CD14-positive monocyte (primary cell): ENCODE results near the gene VEPH1. TPM values are rescaled to one million over a fixed set of nuclear protein-coding genes. Genes with fewer than 3 reads are reported as not detected.

Experiments
- DNase-seq, 3 donors: peaks; one replicate each; pipeline ENCODE4 v3.0.0-alpha.2; 2011 to 2022
- H2AFZ ChIP-seq: 2 replicates; pipeline ENCODE4 v1.6.0; 2012; ENCODE audit warnings: mild to moderate bottlenecking, low read depth, low read length, inconsistent platforms; ENCODE audit not compliant: insufficient read depth, poor library complexity, severe bottlenecking
- H3K27ac ChIP-seq, 2 donors: 1 replicate in 1 of 2; 2 replicates in 1 of 2; pipeline ENCODE4 v1.5.1; 2012 to 2013; ENCODE audit warnings: low read length in 2 of 2, control low read depth in 1 of 2, inconsistent platforms in 1 of 2, low read depth in 1 of 2, mild to moderate bottlenecking in 1 of 2
- H3K27me3 ChIP-seq, 2 donors: one replicate each; pipeline versions ENCODE4 v1.6.0 to v1.6.1; 2011 to 2013; ENCODE audit warnings: low read length in 2 of 2; ENCODE audit not compliant: control insufficient read depth in 2 of 2, insufficient read depth in 2 of 2
- H3K36me3 ChIP-seq, 2 donors: replicated peaks in 1 of 2; 1 replicate in 1 of 2; 2 replicates in 1 of 2; pipeline versions ENCODE4 v1.5.1 to v1.6.1; 2012 to 2013; ENCODE audit warnings: low read length in 2 of 2, control low read depth in 1 of 2, inconsistent platforms in 1 of 2, mild to moderate bottlenecking in 1 of 2; ENCODE audit not compliant: insufficient read depth in 2 of 2, control insufficient read depth in 1 of 2
- H3K4me1 ChIP-seq, 2 donors: 1 replicate in 1 of 2; 2 replicates in 1 of 2; pipeline versions ENCODE4 v1.5.1 to v1.6.1; 2012 to 2013; ENCODE audit warnings: low read length in 2 of 2, control low read depth in 1 of 2, inconsistent platforms in 1 of 2, mild to moderate bottlenecking in 1 of 2, moderate library complexity in 1 of 2; ENCODE audit not compliant: insufficient read depth in 2 of 2, control insufficient read depth in 1 of 2
- H3K4me2 ChIP-seq: replicated peaks from 2 replicates; pipeline ENCODE3; 2012; ENCODE audit warnings: low read length, moderate library complexity, mild to moderate bottlenecking; ENCODE audit not compliant: poor library complexity, severe bottlenecking; ENCODE audit errors: extremely low read depth
- H3K4me3 ChIP-seq, 3 experiments: fragments of 200-600 bp in 1 of 3; sonication (generic) in 1 of 3; replicated peaks in 1 of 3; 1 replicate in 2 of 3; 2 replicates in 1 of 3; pipeline ENCODE4 v1.5.1; 2011 to 2013; ENCODE audit warnings: low read length in 3 of 3, mild to moderate bottlenecking in 3 of 3, control low read depth in 2 of 3, low read depth in 2 of 3, inconsistent platforms in 1 of 3, moderate library complexity in 1 of 3
- H3K79me2 ChIP-seq: 2 replicates; pipeline ENCODE4 v1.6.0; 2012; ENCODE audit warnings: mild to moderate bottlenecking, control low read depth, inconsistent platforms, low read length, moderate library complexity; ENCODE audit not compliant: insufficient read depth
- H3K9ac ChIP-seq: 2 replicates; pipeline ENCODE4 v1.6.0; 2017; ENCODE audit warnings: low read length, mild to moderate bottlenecking; ENCODE audit not compliant: insufficient read depth, poor library complexity, severe bottlenecking
- H3K9me3 ChIP-seq, 2 donors: replicated peaks in 1 of 2; 1 replicate in 1 of 2; 2 replicates in 1 of 2; pipeline versions ENCODE4 v1.5.1 to v1.6.1; 2012 to 2013; ENCODE audit warnings: low read length in 2 of 2, control low read depth in 1 of 2; ENCODE audit not compliant: control insufficient read depth in 1 of 2, insufficient read depth in 1 of 2
- H4K20me1 ChIP-seq: 2 replicates; pipeline ENCODE4 v1.6.0; 2012; ENCODE audit warnings: mild to moderate bottlenecking, low read length, control low read depth, moderate library complexity; ENCODE audit not compliant: insufficient read depth
- H3K27ac Mint-ChIP-seq, 7 donors: one replicate each; pipeline ENCODE4 v1.8.0; 2020; ENCODE audit warnings: mild to moderate bottlenecking in 7 of 7, mixed read lengths in 7 of 7, moderate library complexity in 6 of 7, inconsistent platforms in 2 of 7
- H3K27me3 Mint-ChIP-seq, 3 donors: one replicate each; pipeline ENCODE4 v1.8.0; 2021 to 2022; ENCODE audit warnings: low read depth in 3 of 3, mild to moderate bottlenecking in 3 of 3, mixed read lengths in 3 of 3, moderate library complexity in 3 of 3, inconsistent platforms in 1 of 3
- H3K36me3 Mint-ChIP-seq, 2 donors: one replicate each; pipeline ENCODE4 v1.8.0; 2020; ENCODE audit warnings: mixed read lengths in 2 of 2, inconsistent platforms in 1 of 2, mild to moderate bottlenecking in 1 of 2
- H3K4me1 Mint-ChIP-seq: one replicate; pipeline ENCODE4 v1.8.0; 2020; ENCODE audit warnings: mild to moderate bottlenecking, mixed read lengths
- H3K4me3 Mint-ChIP-seq, 2 donors: one replicate each; pipeline ENCODE4 v1.8.0; 2020; ENCODE audit warnings: mild to moderate bottlenecking in 2 of 2, mixed read lengths in 2 of 2, moderate library complexity in 1 of 2
- H3K9me3 Mint-ChIP-seq, 7 donors: one replicate each; pipeline ENCODE4 v1.8.0; 2020 to 2022; ENCODE audit warnings: mixed read lengths in 7 of 7, mild to moderate bottlenecking in 6 of 7, moderate library complexity in 6 of 7, inconsistent platforms in 2 of 7
- CTCF ChIP-seq: fragments of 200-600 bp; IDR thresholded peaks from one replicate; pipeline ENCODE4 v1.8.0; 2022; ENCODE audit warnings: antibody characterized with exemption, mild to moderate bottlenecking
- WGBS: methylation state at CpG from one replicate; pipeline ENCODE4 v1.1.5; 2013; ENCODE audit warnings: missing lambda C conversion rate; ENCODE audit not compliant: insufficient coverage; 5-methylcytosine and 5-hydroxymethylcytosine counted together
- intact Hi-C, 2 donors: fragments of 100-400 bp; cut with micrococcal nuclease; formaldehyde crosslinking; loops; one replicate each; pipeline versions ENCODE4 v1.15.0 to v1.15.1; 2023
- polyA plus RNA-seq, 3 donors: library from polyadenylated mRNA; depleted of rRNA in 1 of 3; unstranded in 2 of 3; stranded (reverse) in 1 of 3; fragments of 300-500 nt in 2 of 3; fragments of >200 nt in 1 of 3; fragmentation: Illumina TruSeq in 2 of 3; gene quantifications; 1 replicate in 2 of 3; 2 replicates in 1 of 3; pipeline ENCODE4 v1.2.3, GENCODE V29; 2012 to 2021

Gene VEPH1
- polyA plus RNA-seq, 3 donors: 0.44 TPM; not detected in 2

DNA sequence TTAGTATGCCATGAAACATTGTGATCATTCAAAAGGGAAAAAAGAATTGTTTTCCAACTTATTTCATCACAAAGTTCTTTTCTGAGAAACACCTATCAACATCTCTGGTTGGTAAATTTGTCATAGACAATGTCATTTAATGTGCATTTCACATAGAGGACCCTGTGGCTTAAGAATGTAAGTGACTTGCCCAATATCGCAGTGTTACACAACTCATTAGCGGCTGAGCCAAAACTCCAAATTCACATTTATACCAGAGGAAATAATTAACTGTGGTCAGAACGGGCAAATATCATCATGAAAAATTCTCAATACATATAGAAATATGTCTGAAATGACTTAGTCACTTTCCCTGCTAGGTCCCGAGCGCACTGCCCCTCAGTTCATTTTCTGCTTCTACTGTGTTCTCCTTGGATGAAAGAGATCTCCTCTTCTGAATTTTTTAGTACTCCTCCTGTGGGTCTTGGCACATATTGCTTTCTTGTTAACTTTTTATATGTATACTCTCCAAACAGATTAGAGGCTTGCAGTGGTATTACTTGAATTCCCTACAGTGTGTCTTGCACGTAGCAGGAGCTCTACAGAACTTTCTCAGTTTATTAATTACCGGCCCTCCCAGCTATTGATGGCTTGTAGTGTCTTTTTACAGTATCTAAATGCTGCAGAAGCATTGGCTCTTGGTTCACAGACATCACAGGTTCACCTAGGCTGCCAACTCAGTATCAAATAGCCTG, 33.5 kb downstream of the VEPH1 start:
- DNase-seq: peak; percentile 75 to 77 (median 77)
- H3K27ac ChIP-seq: peak overlapping the region in 1 of 2 donors; percentile 52
- intact Hi-C loops: loop anchor here in 1 of 2 donors (5.0 to 10.0 kb wide), 2 partner anchors 37 to 55 kb away; no protein-coding TSS in a partner anchor
- Mint-ChIP-seq H3K9me3 (peaks cover 0 to 2% (median 0%) of the 10 kb centered on the region in 7 donors), H3K4me3 (peak overlapping the region in 1 of 2 donors; percentile 76), H3K4me1 (peaks cover 38% of the 10 kb centered on the region), H3K27ac (peak overlapping the region; percentile 39 to 87 (median 82)), H3K36me3 (peaks cover 0 to 4% of the 10 kb centered on the region in 2 donors), H3K27me3 (no peaks in the 10 kb centered on the region)
- H3K27me3 ChIP-seq: no peaks in the 10 kb centered on the region
- no peak for TF ChIP-seq CTCF
- peak overlapping the region in 1 of 3 experiments; percentile 16 for H3K4me3 ChIP-seq
- H4K20me1 ChIP-seq: no peaks in the 10 kb centered on the region
- H3K36me3 ChIP-seq: no peaks in the 10 kb centered on the region
- peak overlapping the region; percentile 20 for H3K4me2 ChIP-seq
- WGBS: no CpG with 5 or more reads among the region's 7 CpGs
- H3K9me3 ChIP-seq: no peaks in the 10 kb centered on the region
- peaks cover 26 to 39% of the 10 kb centered on the region in 2 donors for H3K4me1 ChIP-seq
- H3K9ac ChIP-seq: no peak overlapping the region
- H3K79me2 ChIP-seq: no peaks in the 10 kb centered on the region
- no peak overlapping the region for H2AFZ ChIP-seq

DNA sequence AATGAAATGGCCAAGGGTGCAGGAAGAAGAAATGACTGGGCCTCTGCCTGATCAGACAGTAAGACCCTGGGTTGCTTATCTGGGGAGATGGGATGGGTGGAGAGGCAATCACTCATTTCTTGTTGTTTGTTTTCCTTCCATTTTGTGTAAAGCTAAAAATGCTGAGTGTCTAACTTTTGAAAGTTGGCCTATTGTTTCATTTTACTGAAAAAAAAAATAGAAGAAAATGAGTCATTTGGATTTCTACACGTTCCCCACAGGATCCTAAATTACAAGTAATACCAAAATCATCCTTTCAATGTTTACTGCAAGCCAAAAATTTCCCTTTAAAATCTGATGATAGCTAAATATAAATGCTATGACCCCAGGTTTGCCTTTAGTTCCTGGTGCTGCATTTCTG, 36.0 kb downstream of the VEPH1 start:
- Mint-ChIP-seq H3K36me3 (peaks cover 0 to 4% of the 10 kb centered on the region in 2 donors), H3K27me3 (no peaks in the 10 kb centered on the region), H3K4me3 (no peak overlapping the region), H3K27ac (peak overlapping the region in 5 of 7 donors; percentile 72 to 88 (median 78)), H3K4me1 (peaks cover 38% of the 10 kb centered on the region), H3K9me3 (no peaks in the 10 kb centered on the region)
- no peaks in the 10 kb centered on the region for H3K9me3 ChIP-seq
- no peak for TF ChIP-seq CTCF
- peak overlapping the region in 1 of 2 donors; percentile 78 for H3K27ac ChIP-seq
- no CpG with 5 or more reads among the region's 1 CpG for WGBS
- H3K4me1 ChIP-seq: peaks cover 26 to 39% of the 10 kb centered on the region in 2 donors
- no peak overlapping the region for H3K9ac ChIP-seq
- peak overlapping the region; percentile 57 for H2AFZ ChIP-seq
- no peaks in the 10 kb centered on the region for H4K20me1 ChIP-seq
- intact Hi-C loops: loop anchor here in 1 of 2 donors (5.0 to 10.0 kb wide), 2 partner anchors 35 to 52 kb away; no protein-coding TSS in a partner anchor
- H3K36me3 ChIP-seq: no peaks in the 10 kb centered on the region
- no peaks in the 10 kb centered on the region for H3K79me2 ChIP-seq
- H3K4me3 ChIP-seq: peak overlapping the region in 1 of 3 experiments; percentile 1
- DNase-seq: no peak
- H3K27me3 ChIP-seq: no peaks in the 10 kb centered on the region
- peak overlapping the region; percentile 21 for H3K4me2 ChIP-seq
